Measurements from ENCODE around the gene EPHA4.

Gene EPHA4

DNA sequence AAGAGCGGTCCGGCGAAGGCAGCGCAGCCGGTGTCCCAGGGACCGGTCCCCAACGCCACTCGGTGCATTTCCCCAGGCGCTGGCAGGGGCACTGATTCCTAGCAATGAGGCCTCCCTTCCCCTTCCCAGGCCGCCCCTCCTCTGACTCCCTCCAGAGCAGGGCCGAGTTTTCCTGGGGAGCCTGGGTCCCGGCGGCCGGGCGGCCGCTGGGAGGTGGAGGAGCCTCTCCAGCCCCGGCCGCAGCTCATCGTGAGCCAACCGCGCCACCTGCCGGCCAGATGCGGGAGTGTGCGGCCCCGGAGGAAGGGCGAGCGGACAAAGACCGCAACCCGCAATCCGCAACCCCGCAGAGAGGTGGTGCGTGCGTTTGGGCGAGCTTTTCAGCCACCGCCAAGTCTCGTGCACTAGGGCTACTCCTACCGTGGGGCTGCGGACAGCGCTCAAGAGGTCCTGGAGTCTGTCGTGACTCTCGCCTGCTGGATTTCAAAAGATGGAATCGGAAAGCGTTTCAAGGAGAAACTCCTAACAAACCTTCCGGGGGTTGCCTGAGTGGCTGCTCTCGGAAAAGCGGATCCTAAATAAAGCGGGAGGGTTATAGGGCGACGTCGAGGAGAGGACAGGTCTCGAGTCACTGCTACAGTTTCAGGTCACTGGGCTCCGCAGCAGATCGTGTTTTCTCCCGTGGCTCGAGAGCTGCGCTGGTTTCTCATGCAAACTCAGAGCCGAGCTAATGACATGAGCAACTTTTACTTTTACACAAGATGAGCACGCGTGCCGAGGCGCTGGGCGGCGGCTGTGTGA is 1.5 kb upstream of the EPHA4 start:
- Histone ChIP-seq H3K4me3 (ENCODE audit: insufficient read depth in 1 of 2, low read depth in 1 of 2, low read length in 2 of 2) (peak overlapping the region; percentile 79 to 100), H2BK15ac (ENCODE audit: low read depth, poor library complexity, severe bottlenecking) (peak overlapping the region; percentile 85), H2AK5ac (ENCODE audit: low read length, severe bottlenecking) (no peak overlapping the region), H2AFZ (ENCODE audit: low read depth, low read length) (peak overlapping the region; percentile 93), H3K9ac (ENCODE audit: low read length) (peak overlapping the region; percentile 82), H3K18ac (ENCODE audit: low read depth in 1 of 2, low read length in 2 of 2) (peak overlapping the region; percentile 86 to 95), H3K27me3 (ENCODE audit: control insufficient read depth in 1 of 2, insufficient read depth in 1 of 2, low read length in 2 of 2) (no peaks in the 10 kb centered on the region), H3K79me1 (replicated peaks; ENCODE audit: low read length, poor library complexity, severe bottlenecking) (peaks cover 5% of the 10 kb centered on the region), H2BK120ac (ENCODE audit: low read depth, low read length) (no peak overlapping the region), H3K27ac (ENCODE audit: low read length, poor library complexity, severe bottlenecking) (peak overlapping the region; percentile 77), H2BK5ac (ENCODE audit: low read depth, low read length, poor library complexity, severe bottlenecking) (peak overlapping the region; percentile 83), H3K4ac (ENCODE audit: low read depth in 1 of 2, low read length in 2 of 2) (peak overlapping the region; percentile 68 to 80), H3K23ac (ENCODE audit: low read length in 2 of 2) (peak overlapping the region in 1 of 2 experiments; percentile 77), H3K36me3 (ENCODE audit: control insufficient read depth in 1 of 2, insufficient read depth in 2 of 2, low read depth in 1 of 2, low read length in 2 of 2) (no peaks in the 10 kb centered on the region), H2BK12ac (ENCODE audit: low read length in 2 of 2) (peak overlapping the region in 1 of 2 experiments; percentile 94), H4K8ac (ENCODE audit: low read length) (peak overlapping the region; percentile 75), H3K9me3 (ENCODE audit: control insufficient read depth, low read length) (no peaks in the 10 kb centered on the region), H3K14ac (ENCODE audit: low read length in 2 of 2) (peak overlapping the region in 1 of 2 experiments; percentile 95), H3K4me1 (ENCODE audit: control insufficient read depth, insufficient read depth, low read depth, low read length) (peaks cover 11% of the 10 kb centered on the region), H3K4me2 (ENCODE audit: low read length, poor library complexity, severe bottlenecking) (peak overlapping the region; percentile 93), H4K91ac (ENCODE audit: low read length) (peak overlapping the region; percentile 84)
- peak; percentile 88 for DNase-seq
- under 1% methylated on average over 62 of the region's 63 CpGs for WGBS

DNA sequence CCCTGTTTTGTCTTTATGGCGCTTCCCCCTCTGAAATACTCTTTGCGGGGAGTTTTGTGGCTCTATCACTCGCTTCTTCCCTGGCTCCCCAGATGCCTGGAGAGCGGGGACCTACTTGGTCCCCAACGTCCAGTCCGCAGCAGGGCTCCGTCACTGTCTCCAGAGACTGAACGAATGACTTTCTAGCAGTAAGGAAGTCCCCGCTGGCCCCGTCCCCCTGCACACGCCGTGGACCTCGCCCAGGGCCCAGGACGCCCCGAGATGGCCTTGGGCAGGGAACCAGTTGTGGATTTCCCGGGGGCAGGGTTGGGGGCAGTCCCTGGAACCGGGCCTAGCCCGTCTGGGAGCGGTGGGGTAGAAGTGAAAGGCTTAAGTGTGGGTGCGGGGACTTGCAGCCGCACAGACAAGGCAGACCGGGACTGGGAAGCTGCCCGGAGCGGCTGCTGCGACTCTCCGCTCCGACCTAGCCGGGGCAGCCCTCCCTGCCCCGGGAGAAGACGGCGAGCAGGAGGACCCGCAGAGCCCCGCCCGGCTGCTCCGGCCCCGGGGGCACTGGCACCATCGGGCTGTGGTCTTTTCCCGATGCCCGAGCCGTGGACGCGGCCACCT is 821 bp upstream of the EPHA4 start:
- H2BK5ac ChIP-seq (ENCODE audit: low read depth, low read length, poor library complexity, severe bottlenecking) = peak overlapping the region; percentile 83
- H3K27ac ChIP-seq (ENCODE audit: low read length, poor library complexity, severe bottlenecking) = peak overlapping the region; percentile 77
- H2AK5ac ChIP-seq (ENCODE audit: low read length, severe bottlenecking) = no peak overlapping the region

GRCh38 chr2:221571551-221572218 is 419 bp downstream of the EPHA4 start:
- no peak overlapping the region for H2BK120ac ChIP-seq (ENCODE audit: low read depth, low read length)
- no peaks in the 10 kb centered on the region for H3K27me3 ChIP-seq (ENCODE audit: control insufficient read depth in 1 of 2, insufficient read depth in 1 of 2, low read length in 2 of 2)
- H2BK12ac ChIP-seq (ENCODE audit: low read length in 2 of 2) = peak overlapping the region in 1 of 2 experiments; percentile 64
- H3K23ac ChIP-seq (ENCODE audit: low read length in 2 of 2) = peak overlapping the region in 1 of 2 experiments; percentile 75
- peaks cover 7% of the 10 kb centered on the region for H3K79me1 ChIP-seq (replicated peaks; ENCODE audit: low read length, poor library complexity, severe bottlenecking)
- H3K4me3 ChIP-seq (ENCODE audit: insufficient read depth in 1 of 2, low read depth in 1 of 2, low read length in 2 of 2) = peak overlapping the region; percentile 82 to 100
- peaks cover 0 to 4% of the 10 kb centered on the region in 2 experiments for H3K36me3 ChIP-seq (ENCODE audit: control insufficient read depth in 1 of 2, insufficient read depth in 2 of 2, low read depth in 1 of 2, low read length in 2 of 2)
- peak overlapping the region; percentile 77 for H3K4me2 ChIP-seq (ENCODE audit: low read length, poor library complexity, severe bottlenecking)
- no peak overlapping the region for H3K4ac ChIP-seq (ENCODE audit: low read depth in 1 of 2, low read length in 2 of 2)
- no peak overlapping the region for H4K91ac ChIP-seq (ENCODE audit: low read length)
- peak overlapping the region in 1 of 2 experiments; percentile 89 for H3K14ac ChIP-seq (ENCODE audit: low read length in 2 of 2)
- peak overlapping the region; percentile 69 for H3K27ac ChIP-seq (ENCODE audit: low read length, poor library complexity, severe bottlenecking)
- no peaks in the 10 kb centered on the region for H3K9me3 ChIP-seq (ENCODE audit: control insufficient read depth, low read length)
- peak overlapping the region in 1 of 2 experiments; percentile 75 for H3K18ac ChIP-seq (ENCODE audit: low read depth in 1 of 2, low read length in 2 of 2)
- DNase-seq = peak; percentile 71
- H2BK15ac ChIP-seq (ENCODE audit: low read depth, poor library complexity, severe bottlenecking) = peak overlapping the region; percentile 84
- WGBS = under 1% methylated on average over 58 of the region's 61 CpGs
- H2AFZ ChIP-seq (ENCODE audit: low read depth, low read length) = peak overlapping the region; percentile 75
- peak overlapping the region; percentile 39 for H2BK5ac ChIP-seq (ENCODE audit: low read depth, low read length, poor library complexity, severe bottlenecking)
- peaks cover 11% of the 10 kb centered on the region for H3K4me1 ChIP-seq (ENCODE audit: control insufficient read depth, insufficient read depth, low read depth, low read length)
- H4K8ac ChIP-seq (ENCODE audit: low read length) = peak overlapping the region; percentile 48
- peak overlapping the region; percentile 92 for H3K9ac ChIP-seq (ENCODE audit: low read length)
- H2AK5ac ChIP-seq (ENCODE audit: low read length, severe bottlenecking) = no peak overlapping the region

More for the DNA sequence above, 821 bp upstream of the EPHA4 start:
- Histone ChIP-seq H2BK15ac (ENCODE audit: low read depth, poor library complexity, severe bottlenecking) (peak overlapping the region; percentile 85), H3K79me1 (replicated peaks; ENCODE audit: low read length, poor library complexity, severe bottlenecking) (peaks cover 7% of the 10 kb centered on the region), H3K4me2 (ENCODE audit: low read length, poor library complexity, severe bottlenecking) (peak overlapping the region; percentile 93), H3K4me1 (ENCODE audit: control insufficient read depth, insufficient read depth, low read depth, low read length) (peaks cover 11% of the 10 kb centered on the region), H4K8ac (ENCODE audit: low read length) (peak overlapping the region; percentile 92), H2BK120ac (ENCODE audit: low read depth, low read length) (peak overlapping the region; percentile 71), H3K23ac (ENCODE audit: low read length in 2 of 2) (peak overlapping the region in 1 of 2 experiments; percentile 77), H3K36me3 (ENCODE audit: control insufficient read depth in 1 of 2, insufficient read depth in 2 of 2, low read depth in 1 of 2, low read length in 2 of 2) (peaks cover 0 to 3% of the 10 kb centered on the region in 2 experiments), H3K27me3 (ENCODE audit: control insufficient read depth in 1 of 2, insufficient read depth in 1 of 2, low read length in 2 of 2) (no peaks in the 10 kb centered on the region), H2BK12ac (ENCODE audit: low read length in 2 of 2) (peak overlapping the region; percentile 28 to 94), H3K18ac (ENCODE audit: low read depth in 1 of 2, low read length in 2 of 2) (peak overlapping the region; percentile 86 to 95), H3K4me3 (ENCODE audit: insufficient read depth in 1 of 2, low read depth in 1 of 2, low read length in 2 of 2) (peak overlapping the region; percentile 73 to 100), H3K4ac (ENCODE audit: low read depth in 1 of 2, low read length in 2 of 2) (peak overlapping the region; percentile 80 to 93), H3K14ac (ENCODE audit: low read length in 2 of 2) (peak overlapping the region in 1 of 2 experiments; percentile 95), H4K91ac (ENCODE audit: low read length) (peak overlapping the region; percentile 84), H3K9ac (ENCODE audit: low read length) (peak overlapping the region; percentile 82), H2AFZ (ENCODE audit: low read depth, low read length) (peak overlapping the region; percentile 93), H3K9me3 (ENCODE audit: control insufficient read depth, low read length) (no peaks in the 10 kb centered on the region)
- DNase-seq = peak; percentile 70
- 1% methylated on average over 39 of the region's 42 CpGs for WGBS
